Smooth muscle cell of the brain vasculature (primary cell): ENCODE data around the gene CELF4.

Experiments used
- DNase-seq: peaks from one replicate; pipeline ENCODE4 v3.0.0-alpha.2; 2012; ENCODE audit warnings: low read depth, low spot score

Gene CELF4

DNA sequence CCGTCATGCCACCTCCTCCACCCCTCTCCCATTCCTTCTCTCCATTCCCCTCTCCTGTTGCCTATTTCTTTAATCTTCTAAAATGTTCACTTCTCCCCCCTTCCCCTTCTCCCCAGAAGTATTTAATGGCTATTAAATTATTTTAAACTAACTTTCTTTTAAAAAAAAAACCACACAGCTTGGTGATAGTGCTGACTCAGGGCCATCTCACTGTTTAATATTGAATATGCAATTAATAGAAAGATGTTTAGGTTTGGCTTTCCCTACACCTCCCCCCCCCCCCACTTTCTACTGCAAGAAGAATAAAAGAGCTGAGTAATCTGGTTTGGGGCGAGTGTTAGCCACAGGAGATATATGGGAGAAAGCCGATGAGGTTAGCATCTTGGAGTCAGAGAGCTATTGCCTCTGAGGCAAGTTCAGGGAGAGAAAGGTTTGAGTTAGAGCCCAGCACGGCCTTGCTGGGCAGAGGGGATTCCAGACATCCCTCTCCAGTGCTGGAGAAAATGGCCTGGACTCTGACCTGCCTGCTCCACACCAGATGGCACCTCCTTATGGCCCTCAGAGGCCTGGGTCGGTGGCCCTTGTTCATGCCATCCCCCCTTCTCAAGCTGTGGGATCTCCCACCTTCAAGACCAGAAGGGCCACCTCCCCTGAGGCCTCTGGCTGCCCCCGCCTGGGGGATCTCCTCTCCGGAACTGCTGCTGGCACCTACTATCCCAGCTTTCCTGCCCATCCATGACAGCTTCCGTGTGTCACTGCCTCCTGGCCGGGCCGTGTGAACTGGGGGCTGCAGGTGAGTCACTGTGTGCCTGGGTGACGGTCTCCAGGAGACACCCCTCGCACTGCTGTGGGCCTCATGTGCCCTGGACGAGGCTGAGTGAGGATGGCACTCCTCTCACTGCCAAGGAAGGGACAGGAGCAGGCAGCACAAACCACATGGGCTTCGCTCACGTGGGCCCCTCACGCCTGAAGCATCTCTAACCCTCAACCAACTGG lies 246.9 kb downstream of the CELF4 start:
- DNase-seq: no peak

DNA sequence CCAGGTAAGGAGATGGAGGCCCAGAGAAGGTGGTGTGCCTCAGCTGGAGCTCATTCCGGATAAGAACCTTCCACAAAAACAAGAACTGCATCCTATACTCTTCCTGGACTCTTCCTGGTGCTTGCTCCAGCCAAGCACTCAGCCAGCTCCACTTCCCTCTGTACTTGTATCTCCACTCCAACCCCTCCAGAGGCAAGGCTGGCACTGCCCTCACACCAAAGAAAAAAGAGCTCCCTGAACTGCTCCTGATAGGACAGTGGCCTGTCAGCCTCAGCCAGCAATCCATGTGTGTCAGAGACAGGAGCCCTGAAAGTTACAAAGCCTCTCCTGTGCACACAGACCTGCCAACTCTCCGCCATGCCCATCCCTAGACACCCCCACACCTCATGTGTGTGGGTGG lies 248.1 kb downstream of the CELF4 start:
- no peak for DNase-seq

DNA sequence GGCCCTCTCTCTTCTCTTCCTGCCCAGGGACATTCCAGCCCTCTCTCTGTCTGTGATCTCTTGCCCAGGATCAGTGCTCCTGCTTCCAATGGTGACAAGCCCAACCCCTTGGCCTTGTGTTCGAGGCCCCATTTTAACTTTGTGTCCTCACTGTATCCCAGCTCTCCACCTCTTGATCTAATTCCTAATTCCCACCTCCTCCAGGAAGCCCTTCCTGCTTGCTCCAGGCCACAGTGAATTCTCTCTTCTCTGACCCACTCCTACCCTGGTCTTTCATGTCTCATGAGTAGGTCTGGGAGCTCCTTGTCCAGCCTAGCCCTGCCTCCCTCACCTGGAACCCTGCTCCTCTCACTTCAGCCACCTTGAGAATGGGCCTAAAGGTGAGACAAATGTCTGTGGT lies 249.1 kb downstream of the CELF4 start:
- no peak for DNase-seq

DNA sequence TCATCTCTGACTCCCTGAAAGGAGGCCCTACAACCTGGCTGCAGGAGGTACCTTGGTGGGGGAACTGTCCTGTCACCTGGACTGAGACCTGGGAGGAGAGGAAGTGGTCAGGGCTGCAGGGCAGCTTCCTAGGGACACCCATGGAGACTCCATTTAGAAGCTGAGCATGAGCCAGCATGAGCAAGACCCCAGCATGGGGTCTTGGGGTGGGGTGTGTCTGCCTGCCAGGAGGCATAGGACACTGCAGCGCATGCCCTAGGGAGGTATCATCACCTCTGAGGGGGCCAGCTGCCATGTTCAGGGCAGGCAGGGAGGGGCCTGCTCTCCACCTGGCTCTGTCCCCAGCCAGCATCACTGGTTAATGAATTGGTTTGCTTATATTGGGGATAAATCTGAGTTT lies 249.7 kb downstream of the CELF4 start:
- DNase-seq: no peak

DNA sequence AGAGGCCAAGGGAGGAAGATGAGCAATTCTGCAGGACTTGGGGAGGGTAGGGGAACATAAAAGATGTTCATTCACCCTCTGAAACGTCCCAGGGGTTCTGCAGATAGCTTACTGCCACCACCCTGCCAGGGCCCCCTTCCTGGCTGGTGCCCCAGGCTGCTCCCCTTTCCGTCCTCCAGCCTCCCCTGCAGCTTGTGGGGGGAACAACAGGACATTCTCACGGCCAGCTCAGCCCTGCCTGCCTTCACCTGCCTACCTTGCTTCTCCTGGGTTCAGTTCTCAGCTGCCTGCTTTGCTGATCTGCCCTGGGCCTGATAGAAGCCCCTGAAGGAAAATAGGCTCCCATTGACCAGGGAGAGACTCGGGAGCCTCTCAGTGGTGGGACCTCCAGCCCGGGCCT lies 251.1 kb downstream of the CELF4 start:
- DNase-seq: no peak

DNA sequence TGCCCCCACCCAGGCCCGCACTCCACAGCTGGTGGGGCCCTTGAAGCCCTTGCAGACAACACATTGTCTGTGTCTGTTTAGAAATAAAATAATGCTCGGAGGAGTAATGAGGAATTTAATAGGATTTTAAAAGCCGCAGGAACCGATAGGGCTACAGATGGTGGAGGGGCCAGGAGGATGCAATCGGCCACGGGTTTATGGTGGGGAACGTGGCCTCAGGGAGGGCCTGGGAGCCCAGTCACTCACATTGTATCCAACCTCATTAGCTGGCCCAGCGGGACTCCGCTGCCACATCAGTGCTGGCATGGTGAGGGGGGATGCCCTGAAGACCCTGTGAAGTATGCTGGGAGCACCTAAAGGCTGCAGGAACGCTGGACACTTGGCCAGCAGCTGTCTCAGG lies 252.0 kb downstream of the CELF4 start:
- no peak for DNase-seq

DNA sequence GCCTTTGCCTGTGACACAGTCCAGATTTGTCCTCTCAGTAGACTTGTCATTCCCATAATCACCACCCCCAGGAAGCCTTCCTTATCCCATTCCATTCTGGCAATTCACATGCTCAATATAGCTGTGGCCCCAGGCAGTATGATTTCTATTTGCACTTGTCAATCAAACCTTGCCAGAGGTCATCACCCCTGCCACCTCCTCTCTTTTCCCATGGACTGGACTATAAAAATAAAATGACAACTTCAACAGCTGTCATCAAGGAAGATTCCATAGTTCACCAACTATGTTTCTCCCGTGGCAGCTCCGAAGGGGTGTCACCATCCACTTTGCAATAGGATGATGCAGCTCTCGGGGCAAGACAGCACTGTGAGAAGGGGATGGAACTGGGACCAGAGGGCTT lies 255.7 kb downstream of the CELF4 start:
- DNase-seq: no peak

DNA sequence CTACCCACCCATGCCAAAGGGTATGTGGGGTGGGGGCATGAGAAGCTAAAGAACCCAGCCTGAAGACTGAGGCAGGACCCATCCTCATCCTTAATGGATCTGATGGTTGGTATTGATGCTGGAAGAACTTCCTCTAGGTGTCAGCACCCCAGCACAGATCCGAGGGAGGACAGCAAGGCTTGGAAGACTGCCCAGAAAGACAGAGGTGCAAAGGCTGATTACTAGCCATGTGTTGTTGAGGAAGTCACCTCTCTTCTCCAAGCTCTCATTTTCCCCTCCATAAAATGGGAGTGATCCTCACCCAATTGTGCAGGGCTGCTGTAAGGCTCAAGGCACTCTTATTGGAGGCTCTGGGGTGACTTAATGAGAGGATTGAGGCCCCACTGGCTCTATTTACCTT lies 256.5 kb downstream of the CELF4 start:
- no peak for DNase-seq

DNA sequence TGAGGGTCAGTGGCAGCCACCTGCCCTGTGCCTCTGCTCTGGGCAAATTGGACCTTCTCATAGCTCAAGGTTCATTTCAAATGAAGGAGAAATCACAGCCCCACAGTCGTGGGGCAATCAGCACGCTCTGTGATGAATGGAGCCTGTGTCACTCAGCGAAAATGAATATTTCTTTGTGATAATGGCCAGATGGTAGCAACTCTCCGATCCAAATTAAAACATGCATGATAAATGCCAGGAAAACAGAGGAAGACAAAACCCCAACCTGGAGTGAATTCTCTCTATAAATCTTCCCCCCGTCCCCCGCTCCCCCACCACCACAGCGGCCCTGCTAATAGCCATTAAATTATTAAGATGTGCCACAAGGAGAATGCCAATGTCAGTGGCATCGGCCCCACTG lies 258.4 kb downstream of the CELF4 start:
- no peak for DNase-seq

DNA sequence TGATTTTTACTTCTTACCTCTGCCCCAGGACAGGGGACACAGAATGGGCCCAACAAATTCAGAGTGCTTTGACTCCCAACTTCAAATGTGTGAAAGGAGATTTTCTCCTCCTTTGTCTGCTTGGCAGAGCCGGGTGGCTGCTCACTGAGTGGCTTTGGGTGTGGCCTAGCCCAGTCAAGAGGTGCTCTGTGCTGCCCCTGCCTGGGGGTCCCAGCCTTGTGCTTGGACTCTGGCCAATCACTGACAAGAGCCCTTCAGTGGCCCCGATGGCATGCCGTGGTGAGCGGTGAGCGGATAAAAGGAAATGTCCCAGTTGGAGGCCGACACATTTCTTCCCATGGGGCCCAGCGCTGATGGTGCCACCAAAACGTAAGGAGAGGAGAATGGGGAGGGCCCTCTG lies 259.2 kb downstream of the CELF4 start:
- no peak for DNase-seq

DNA sequence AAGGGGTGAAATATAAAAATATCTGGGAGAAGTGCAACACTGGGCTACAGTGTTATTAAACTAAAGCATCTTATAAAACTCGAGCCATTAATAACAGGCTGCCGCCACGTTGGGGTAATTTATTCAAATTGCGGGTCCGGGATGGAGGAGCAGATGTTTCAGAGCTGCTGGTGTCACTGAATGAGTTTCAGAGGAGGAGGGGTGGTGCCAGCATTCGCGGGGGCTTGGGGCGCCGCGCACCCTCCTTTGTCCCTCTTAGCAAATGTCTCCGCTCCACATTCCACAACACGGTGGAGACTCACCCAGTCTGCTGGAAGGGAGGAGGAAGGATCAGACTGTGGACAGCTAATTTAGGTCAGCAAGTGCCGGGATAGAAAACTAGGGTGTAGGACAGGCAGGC lies 260.5 kb downstream of the CELF4 start:
- no peak for DNase-seq

DNA sequence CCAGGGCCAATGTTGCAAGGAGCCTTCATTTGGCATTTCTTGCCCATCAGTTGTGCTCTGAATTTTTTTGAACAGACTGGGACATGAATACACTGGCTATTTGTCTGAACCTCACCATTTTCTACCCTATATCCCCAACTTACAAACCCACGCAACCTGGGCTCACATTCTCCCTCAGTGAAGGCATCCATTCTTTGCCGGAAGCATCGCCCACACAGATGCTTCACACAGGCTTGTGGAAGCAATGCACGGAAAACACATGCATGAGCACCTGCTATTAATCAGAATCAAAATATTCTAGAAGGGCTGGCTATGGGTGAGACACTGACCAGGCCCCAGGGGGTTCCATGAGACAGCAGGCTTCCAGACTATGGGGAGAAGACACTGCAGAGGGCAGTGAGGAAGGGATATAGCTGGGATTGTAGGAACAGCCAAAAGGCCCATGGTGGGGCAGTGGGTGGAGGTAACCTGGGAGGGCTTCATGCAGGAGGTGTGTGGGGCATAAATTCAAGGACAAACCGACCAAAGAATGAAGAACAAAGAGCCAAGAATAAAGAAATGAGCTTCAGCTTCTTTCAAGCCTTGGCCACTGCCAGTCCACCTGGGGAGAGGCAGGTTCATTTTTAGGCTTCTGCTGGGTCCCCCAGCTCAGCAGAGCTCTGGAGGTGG lies 261.5 kb downstream of the CELF4 start:
- DNase-seq: no peak

DNA sequence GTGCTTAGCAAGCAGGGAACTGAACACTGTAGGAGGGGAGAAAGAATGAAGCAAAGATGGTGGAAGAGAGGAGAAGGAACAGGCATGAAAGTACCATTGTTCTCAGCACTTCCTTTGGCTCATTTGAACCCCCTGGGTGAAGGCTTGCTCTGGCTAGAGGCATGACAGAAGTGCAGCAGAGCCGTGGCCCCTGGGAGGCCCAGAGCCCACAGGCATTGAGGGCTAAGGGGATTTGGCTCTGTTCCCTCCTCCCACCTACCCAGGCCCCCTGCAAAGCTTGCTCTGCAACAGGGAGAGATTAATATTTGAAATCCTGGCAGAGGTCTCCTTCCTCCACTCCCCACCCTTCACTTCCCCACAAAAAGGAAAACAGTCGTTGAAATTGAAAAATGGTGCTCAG lies 262.6 kb downstream of the CELF4 start:
- no peak for DNase-seq

DNA sequence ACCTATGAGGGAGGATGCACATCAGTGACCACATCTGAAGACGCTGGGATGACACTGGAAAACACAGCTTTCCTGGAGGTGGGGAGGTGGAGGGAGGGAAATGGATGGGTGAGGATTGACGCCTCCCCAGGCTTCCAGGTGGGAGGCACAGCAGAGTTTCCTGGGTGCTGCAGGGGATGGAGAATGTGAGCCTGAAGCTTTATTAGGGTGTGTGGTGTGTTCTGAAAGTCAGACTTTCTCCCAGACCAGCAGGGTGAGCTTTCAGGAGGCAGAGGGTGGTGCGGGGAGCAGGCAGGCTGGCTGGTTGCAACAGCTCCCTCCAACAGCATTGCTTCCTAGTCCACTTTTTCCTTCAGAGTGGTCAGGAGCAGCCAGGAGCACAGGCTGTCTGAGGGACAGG lies 263.1 kb downstream of the CELF4 start:
- DNase-seq: no peak

DNA sequence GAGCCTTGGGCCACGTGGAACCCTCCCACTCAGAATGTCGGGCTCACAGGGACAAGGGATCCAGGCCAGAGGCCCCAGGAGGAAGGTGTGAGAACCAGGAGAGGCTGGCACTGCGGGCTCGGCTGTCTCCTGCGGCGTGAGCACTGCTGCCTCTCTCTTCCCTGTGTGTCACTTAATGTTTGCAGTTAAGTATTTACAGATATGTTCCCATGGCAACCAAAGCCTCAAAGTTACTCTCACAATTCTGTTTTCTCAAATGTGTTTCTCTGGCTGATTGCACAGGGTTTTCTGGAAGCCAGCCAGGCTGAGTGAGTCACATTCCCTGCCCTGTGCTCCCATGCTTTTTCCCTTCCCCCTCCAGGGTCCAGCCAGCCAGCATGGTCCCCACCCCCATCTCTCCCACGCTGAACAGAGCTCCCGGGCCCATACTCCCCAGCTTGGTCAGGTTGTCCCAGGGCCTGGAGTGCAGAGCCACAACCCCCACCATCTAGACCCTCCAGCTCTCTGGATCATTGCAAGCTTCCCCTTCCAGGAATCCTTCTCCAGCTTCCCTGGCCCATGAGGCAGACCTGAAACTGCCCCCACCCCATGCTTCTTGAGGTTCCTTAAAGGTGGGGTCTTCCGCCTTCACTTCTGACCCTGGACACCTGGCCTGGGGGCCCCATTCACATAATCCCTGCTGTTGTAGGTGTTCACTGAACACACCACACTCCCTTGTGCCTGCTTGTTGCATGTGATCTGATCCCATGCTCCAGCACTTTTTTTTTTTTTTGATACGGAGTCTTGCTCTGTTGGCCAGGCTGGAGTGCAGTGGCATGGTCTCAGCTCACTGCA lies 265.9 kb downstream of the CELF4 start:
- peak; percentile 87 for DNase-seq

DNA sequence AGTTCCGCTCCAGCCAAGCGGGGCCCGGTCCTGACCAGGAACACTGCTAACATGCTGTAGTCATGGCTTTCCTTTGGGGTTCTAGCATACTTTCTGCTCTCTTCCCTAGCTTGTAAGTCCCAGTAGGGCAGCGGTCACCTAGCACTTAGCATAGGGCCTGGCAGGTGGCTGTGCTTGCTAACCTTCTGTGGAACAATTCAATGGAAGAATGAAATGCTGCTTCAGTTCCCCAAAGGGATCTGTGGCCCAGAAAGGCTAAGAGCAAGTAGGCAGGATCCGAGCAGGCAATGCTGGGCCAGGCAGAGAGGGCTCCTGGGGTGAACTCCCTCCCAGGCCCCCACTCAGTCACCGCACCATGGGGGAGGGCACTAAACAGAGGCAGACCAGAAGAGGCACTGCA lies 266.8 kb downstream of the CELF4 start:
- DNase-seq: no peak

DNA sequence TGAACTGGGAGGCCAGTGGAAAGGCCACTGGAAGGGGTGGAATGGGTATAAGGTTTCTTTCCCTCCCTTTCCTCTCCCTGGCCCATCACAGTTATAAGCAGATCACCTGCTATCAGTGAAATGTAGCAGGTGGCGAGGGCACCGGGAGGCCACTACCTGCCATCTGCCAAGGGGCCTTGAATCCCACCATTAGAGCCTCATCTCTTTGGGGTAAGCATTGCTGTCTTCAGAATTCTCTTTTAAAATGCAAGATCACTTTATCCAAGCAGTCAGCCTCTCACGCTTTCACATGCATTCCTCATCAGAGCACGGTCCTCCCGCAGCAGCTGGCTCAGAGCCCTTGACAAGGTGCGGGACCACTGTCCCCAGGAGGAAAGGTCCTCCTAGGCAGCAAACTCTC lies 268.5 kb downstream of the CELF4 start:
- DNase-seq: no peak

DNA sequence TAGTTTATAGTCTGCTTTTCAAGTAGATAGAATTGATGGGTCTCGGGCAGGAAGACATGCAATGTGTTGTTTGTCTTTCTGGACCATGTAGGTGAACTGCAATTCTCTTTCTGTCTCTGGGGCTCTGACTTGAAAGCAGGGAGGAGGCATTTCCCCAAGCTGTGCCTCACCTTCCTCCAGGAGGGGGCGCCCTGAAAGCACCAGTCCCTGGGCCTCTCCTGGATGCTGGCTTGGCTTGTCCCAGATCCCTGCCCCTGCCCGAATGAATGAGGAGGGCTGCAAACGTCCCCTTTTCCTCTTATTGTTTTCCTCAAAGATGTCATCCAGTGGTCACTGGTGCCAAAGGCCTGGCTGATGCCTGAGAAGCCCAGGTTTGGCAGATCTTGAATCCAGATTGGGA lies 270.6 kb downstream of the CELF4 start:
- DNase-seq: no peak

DNA sequence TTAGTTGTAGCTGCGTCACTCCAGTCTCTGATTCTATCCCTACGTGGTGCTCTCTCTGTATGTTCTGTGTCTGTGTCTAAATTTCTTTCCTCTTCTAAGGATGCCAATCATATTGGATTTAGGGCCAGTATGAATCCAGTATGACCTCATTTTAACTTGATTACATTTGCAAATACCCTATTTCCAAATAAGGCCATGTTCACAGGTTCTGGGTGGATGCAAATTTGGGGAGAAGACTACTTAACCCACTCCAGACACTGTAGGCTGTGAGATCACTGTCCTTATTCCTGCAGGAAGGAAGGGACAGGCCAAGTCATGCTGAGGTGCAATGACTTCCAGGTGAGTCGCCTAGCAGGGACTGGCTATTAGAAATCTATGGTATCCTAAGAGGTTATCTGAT lies 272.2 kb downstream of the CELF4 start:
- DNase-seq: no peak

DNA sequence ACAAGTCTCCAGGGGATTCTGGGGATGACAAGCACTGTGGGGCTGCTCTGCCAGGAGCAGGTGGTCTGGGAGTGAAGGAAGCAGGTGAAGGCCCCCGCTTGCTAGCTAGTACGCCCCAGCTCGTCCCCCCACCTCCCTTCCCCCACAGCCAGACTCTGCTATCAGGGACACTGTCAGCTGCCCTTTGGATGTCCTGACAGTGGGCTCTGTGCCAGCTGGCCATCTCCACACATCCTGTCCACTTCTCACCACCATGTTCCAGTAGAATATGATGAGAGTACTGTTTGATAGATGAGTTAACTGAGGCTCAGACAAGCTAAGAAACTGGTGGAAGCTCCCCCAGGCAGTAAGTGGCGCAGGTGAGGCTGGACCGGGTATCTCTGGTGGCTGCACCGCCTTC lies 276.2 kb downstream of the CELF4 start:
- no peak for DNase-seq

DNA sequence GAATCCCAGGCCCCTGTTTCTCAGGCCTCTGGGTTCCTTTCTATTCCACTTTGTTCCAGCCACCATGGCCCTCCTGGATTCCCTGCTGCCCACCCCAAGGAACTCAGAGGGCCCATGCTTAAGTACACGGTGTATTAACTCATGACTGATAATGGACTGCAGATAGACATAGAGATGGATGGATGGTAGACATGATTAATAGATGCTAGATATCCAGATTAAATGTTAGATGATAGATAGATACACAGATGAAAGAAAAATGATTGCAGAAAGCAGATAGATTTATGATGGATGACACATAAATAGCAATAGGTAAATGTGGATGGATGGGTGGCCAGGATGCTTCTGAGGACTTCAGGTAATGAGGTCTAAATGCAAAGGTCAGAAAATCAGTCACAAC lies 278.0 kb downstream of the CELF4 start:
- no peak for DNase-seq

DNA sequence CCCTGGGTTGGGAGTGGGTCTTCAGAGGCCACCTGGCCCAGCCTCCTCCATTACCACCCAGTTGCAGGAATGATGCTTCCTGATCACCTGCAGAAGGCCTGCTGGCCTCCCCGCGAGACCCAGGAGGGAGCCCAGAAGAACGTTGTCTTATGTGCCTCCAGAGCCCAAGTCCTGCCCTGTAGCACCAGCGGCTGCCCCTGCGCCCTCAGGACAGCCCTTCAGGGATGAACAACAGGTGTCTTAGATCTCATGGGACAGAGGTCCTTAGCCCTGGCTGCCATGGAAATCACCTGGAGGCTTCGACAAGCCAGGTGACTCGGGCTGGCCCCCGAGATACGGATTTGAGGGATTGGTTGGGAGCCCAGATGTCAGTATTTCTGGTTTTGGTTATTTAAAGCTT lies 278.8 kb downstream of the CELF4 start:
- no peak for DNase-seq
